Measurements from ENCODE around the gene FHL3.

DNA sequence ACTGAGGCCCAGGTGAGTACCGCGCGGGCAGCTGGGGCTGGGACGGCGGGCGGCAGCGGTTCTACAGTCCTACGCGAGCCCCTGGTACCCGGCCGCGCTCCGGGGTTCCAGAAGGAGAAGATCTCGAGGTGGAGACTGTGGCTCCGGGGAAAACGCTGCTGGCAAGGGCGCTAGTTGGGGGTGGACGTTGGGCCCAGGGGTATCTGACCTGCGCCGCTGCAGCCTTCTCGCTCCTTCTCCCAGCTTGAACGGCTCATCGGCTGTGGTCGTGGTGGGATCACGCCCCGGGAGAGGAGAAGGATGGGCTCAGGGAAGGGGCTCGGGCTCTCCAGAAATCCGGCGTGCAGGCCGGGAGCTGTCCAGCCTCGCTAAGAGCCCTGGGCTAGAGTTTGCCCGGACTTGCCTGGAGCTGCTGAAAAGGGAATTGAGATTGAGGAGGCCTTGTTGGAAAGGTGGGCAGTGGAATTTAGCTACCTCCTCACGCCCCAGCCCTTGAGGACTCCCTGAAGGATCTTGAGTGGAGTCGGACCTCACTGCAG, 42.4 kb upstream of the FHL3 start:
- TF ChIP-seq, protein P1, sequence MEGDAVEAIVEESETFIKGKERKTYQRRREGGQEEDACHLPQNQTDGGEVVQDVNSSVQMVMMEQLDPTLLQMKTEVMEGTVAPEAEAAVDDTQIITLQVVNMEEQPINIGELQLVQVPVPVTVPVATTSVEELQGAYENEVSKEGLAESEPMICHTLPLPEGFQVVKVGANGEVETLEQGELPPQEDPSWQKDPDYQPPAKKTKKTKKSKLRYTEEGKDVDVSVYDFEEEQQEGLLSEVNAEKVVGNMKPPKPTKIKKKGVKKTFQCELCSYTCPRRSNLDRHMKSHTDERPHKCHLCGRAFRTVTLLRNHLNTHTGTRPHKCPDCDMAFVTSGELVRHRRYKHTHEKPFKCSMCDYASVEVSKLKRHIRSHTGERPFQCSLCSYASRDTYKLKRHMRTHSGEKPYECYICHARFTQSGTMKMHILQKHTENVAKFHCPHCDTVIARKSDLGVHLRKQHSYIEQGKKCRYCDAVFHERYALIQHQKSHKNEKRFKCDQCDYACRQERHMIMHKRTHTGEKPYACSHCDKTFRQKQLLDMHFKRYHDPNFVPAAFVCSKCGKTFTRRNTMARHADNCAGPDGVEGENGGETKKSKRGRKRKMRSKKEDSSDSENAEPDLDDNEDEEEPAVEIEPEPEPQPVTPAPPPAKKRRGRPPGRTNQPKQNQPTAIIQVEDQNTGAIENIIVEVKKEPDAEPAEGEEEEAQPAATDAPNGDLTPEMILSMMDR (IDR thresholded peaks at IDR 0.05; ENCODE audit: insufficient read depth, low read length), result no peak
- no peak for TF ChIP-seq GABPA (IDR thresholded peaks at IDR 0.05; ENCODE audit: low read depth)

Data from HL-60 (cell line).